ENCODE measurements around the gene OCLN.
"Not testable (repeated sequence)": the region's sequence is repeated elsewhere in the genome, so short reads cannot be mapped to it uniquely, and the experiment has no call there.

OCLN gene

GRCh38 chr5:69505306-69505705, 12.7 kb downstream of the OCLN start:
- no peak overlapping the region for H3K4me3 ChIP-seq (ENCODE audit: low read length)
- TF ChIP-seq ZNF274 (IDR thresholded peaks at IDR 0.05; ENCODE audit: low read depth, low read length) = no peak

GRCh38 chr5:69509212-69509611, 16.6 kb downstream of the OCLN start:
- no peak overlapping the region for H3K4me3 ChIP-seq (ENCODE audit: low read length)
- no peak for TF ChIP-seq ZNF274 (IDR thresholded peaks at IDR 0.05; ENCODE audit: low read depth, low read length)

- TF ChIP-seq ZNF274 (IDR thresholded peaks at IDR 0.05; ENCODE audit: low read depth, low read length) = no peak
Observed at GRCh38 chr5:69510694-69511093, 18.1 kb downstream of the OCLN start.

GRCh38 chr5:69512740-69513260, 20.2 kb downstream of the OCLN start:
- no peak for TF ChIP-seq ZNF274 (IDR thresholded peaks at IDR 0.05; ENCODE audit: low read depth, low read length)
- no peak overlapping the region for H3K4me3 ChIP-seq (ENCODE audit: low read length)

More at GRCh38 chr5:69510694-69511093, 18.1 kb downstream of the OCLN start:
- H3K4me3 ChIP-seq (ENCODE audit: low read length) = no peak overlapping the region

- not testable (repeated sequence) for H3K4me3 ChIP-seq (ENCODE audit: low read length)
Observed at GRCh38 chr5:69515570-69515969, 23.0 kb downstream of the OCLN start.

GRCh38 chr5:69516769-69517168, 24.2 kb downstream of the OCLN start:
- H3K4me3 ChIP-seq (ENCODE audit: low read length) = no peak overlapping the region
- TF ChIP-seq ZNF274 (IDR thresholded peaks at IDR 0.05; ENCODE audit: low read depth, low read length) = no peak

- H3K4me3 ChIP-seq (ENCODE audit: low read length) = no peak overlapping the region
- TF ChIP-seq ZNF274 (IDR thresholded peaks at IDR 0.05; ENCODE audit: low read depth, low read length) = no peak
Observed at GRCh38 chr5:69517763-69518212, 25.2 kb downstream of the OCLN start.

GRCh38 chr5:69519285-69519684, 26.7 kb downstream of the OCLN start:
- H3K4me3 ChIP-seq (ENCODE audit: low read length) = no peak overlapping the region
- no peak for TF ChIP-seq ZNF274 (IDR thresholded peaks at IDR 0.05; ENCODE audit: low read depth, low read length)

- no peak overlapping the region for H3K4me3 ChIP-seq (ENCODE audit: low read length)
- TF ChIP-seq ZNF274 (IDR thresholded peaks at IDR 0.05; ENCODE audit: low read depth, low read length) = no peak
Observed at GRCh38 chr5:69522035-69522434, 29.4 kb downstream of the OCLN start.

- H3K4me3 ChIP-seq (ENCODE audit: low read length) = no peak overlapping the region
- TF ChIP-seq ZNF274 (IDR thresholded peaks at IDR 0.05; ENCODE audit: low read depth, low read length) = no peak
Observed at GRCh38 chr5:69525490-69525889, 32.9 kb downstream of the OCLN start.

GRCh38 chr5:69526660-69527059, 34.1 kb downstream of the OCLN start:
- no peak for TF ChIP-seq ZNF274 (IDR thresholded peaks at IDR 0.05; ENCODE audit: low read depth, low read length)
- H3K4me3 ChIP-seq (ENCODE audit: low read length) = no peak overlapping the region

- H3K4me3 ChIP-seq (ENCODE audit: low read length) = no peak overlapping the region
- no peak for TF ChIP-seq ZNF274 (IDR thresholded peaks at IDR 0.05; ENCODE audit: low read depth, low read length)
Observed at GRCh38 chr5:69527128-69527770, 34.7 kb downstream of the OCLN start.

GRCh38 chr5:69528035-69528434, 35.4 kb downstream of the OCLN start:
- no peak for TF ChIP-seq ZNF274 (IDR thresholded peaks at IDR 0.05; ENCODE audit: low read depth, low read length)
- H3K4me3 ChIP-seq (ENCODE audit: low read length) = no peak overlapping the region

- TF ChIP-seq ZNF274 (IDR thresholded peaks at IDR 0.05; ENCODE audit: low read depth, low read length) = no peak
- no peak overlapping the region for H3K4me3 ChIP-seq (ENCODE audit: low read length)
Observed at GRCh38 chr5:69528609-69529008, 36.0 kb downstream of the OCLN start.

GRCh38 chr5:69530561-69531405, 38.2 kb downstream of the OCLN start:
- no peak for TF ChIP-seq ZNF274 (IDR thresholded peaks at IDR 0.05; ENCODE audit: low read depth, low read length)
- H3K4me3 ChIP-seq (ENCODE audit: low read length) = no peak overlapping the region
